Lung (tissue), 12 donors: ENCODE measurements around the gene ORM2. TPM values are rescaled to one million over a fixed set of nuclear protein-coding genes. Genes with fewer than 3 reads are reported as not detected.

ENCODE experiments used
- ATAC-seq: fragments of 200-7000 bp; cut with Tn5 transposase; one replicate; pipeline ENCODE4 v1.9.1; 2020; ENCODE audit warnings: moderate number of reproducible peaks; ENCODE audit not compliant: insufficient read depth, low FRiP score
- DNase-seq, 3 donors: peaks; one replicate each; pipeline ENCODE4 v3.0.0-alpha.2; 2013 to 2017
- H3K27ac ChIP-seq, 2 donors: one replicate each; pipeline ENCODE4 v1.5.1; 2013; ENCODE audit warnings: mild to moderate bottlenecking in 2 of 2, moderate library complexity in 2 of 2, control low read depth in 1 of 2, inconsistent platforms in 1 of 2, low read depth in 1 of 2, low read length in 1 of 2
- H3K27me3 ChIP-seq, 3 donors: one replicate each; pipeline ENCODE4 v1.5.1; 2013; ENCODE audit warnings: low read length in 2 of 3; ENCODE audit not compliant: control insufficient read depth in 3 of 3, insufficient read depth in 3 of 3
- H3K36me3 ChIP-seq, 4 donors: one replicate each; pipeline ENCODE4 v1.5.1; 2013; ENCODE audit warnings: low read length in 4 of 4, mild to moderate bottlenecking in 1 of 4, moderate library complexity in 1 of 4; ENCODE audit not compliant: control insufficient read depth in 4 of 4, insufficient read depth in 4 of 4
- H3K4me1 ChIP-seq, 5 donors: one replicate each; pipeline ENCODE4 v1.5.1; 2013; ENCODE audit warnings: low read length in 5 of 5, mild to moderate bottlenecking in 2 of 5, moderate library complexity in 1 of 5; ENCODE audit not compliant: control insufficient read depth in 5 of 5, insufficient read depth in 5 of 5
- H3K4me3 ChIP-seq: one replicate; pipeline ENCODE4 v1.5.1; 2013; ENCODE audit warnings: mild to moderate bottlenecking, control low read depth, moderate library complexity
- H3K9ac ChIP-seq, 2 donors: one replicate each; pipeline ENCODE4 v1.5.1; 2013; ENCODE audit warnings: low read length in 2 of 2, control low read depth in 1 of 2; ENCODE audit not compliant: insufficient read depth in 1 of 2
- H3K9me3 ChIP-seq, 4 donors: one replicate each; pipeline ENCODE4 v1.5.1; 2013; ENCODE audit warnings: low read length in 3 of 4, mild to moderate bottlenecking in 1 of 4, moderate library complexity in 1 of 4; ENCODE audit not compliant: control insufficient read depth in 4 of 4, insufficient read depth in 3 of 4
- CTCF ChIP-seq: IDR thresholded peaks from 2 replicates; pipeline ENCODE4 v1.5.1; 2012; ENCODE audit warnings: mild to moderate bottlenecking; ENCODE audit errors: control extremely low read depth, extremely low read depth
- WGBS, 2 donors: extraction: QIAGEN DNeasy Blood & Tissue Kit; methylation state at CpG; one replicate each; pipeline ENCODE4 v1.1.7; 2013; 5-methylcytosine and 5-hydroxymethylcytosine counted together
- polyA plus RNA-seq, 2 donors: library from polyadenylated mRNA; stranded (reverse); fragments of 200-250 nt; gene quantifications; one replicate each; pipeline ENCODE4 v1.2.1, GENCODE V29; 2013
- total RNA-seq, 2 donors: library from RNA; depleted of rRNA in 1 of 2; stranded (reverse); fragments of >200 nt in 1 of 2; gene quantifications; one replicate each; pipeline ENCODE4 v1.2.1, GENCODE V29; 2014 to 2021
- donor health status: control.
- donor health status: control.
- donor health status: Bipolar disorder and iron deficiency.
- donor health status: healthy.
- donor health status: DM: yes; HTN: yes; CAD: no.

Gene ORM2
- total and polyA plus RNA-seq, 4 donors = 0.77 to 215 (median 47.6) TPM

- Histone ChIP-seq H3K9me3 (peaks cover 0 to 8% (median 2%) of the 10 kb centered on the region in 4 donors), H3K27me3 (no peaks in the 10 kb centered on the region), H3K36me3 (peaks cover 2 to 64% (median 32%) of the 10 kb centered on the region in 4 donors), H3K4me1 (no peaks in the 10 kb centered on the region), H3K4me3 (no peak overlapping the region), H3K9ac (no peak overlapping the region), H3K27ac (no peak overlapping the region)
- DNase-seq = no peak
- WGBS, 2 donors = 97% methylated on average over 1 of the region's 1 CpG
- ATAC-seq = no peak
- no peak for TF ChIP-seq CTCF
These were observed 33.3 kb upstream of the ORM2 start for GRCh38 chr9:114296338-114296737.

- H3K9ac ChIP-seq = no peak overlapping the region
- WGBS, 2 donors = 83 to 91% methylated on average over 15 of the region's 15 CpGs
- H3K9me3 ChIP-seq = peaks cover 0 to 8% (median 2%) of the 10 kb centered on the region in 4 donors
- H3K27me3 ChIP-seq = no peaks in the 10 kb centered on the region
- peaks cover 2 to 39% (median 21%) of the 10 kb centered on the region in 4 donors for H3K36me3 ChIP-seq
- ATAC-seq = no peak
- H3K27ac ChIP-seq = no peak overlapping the region
- no peak for DNase-seq
- TF ChIP-seq CTCF = no peak
- no peak overlapping the region for H3K4me3 ChIP-seq
- no peaks in the 10 kb centered on the region for H3K4me1 ChIP-seq
These were observed 30.1 kb upstream of the ORM2 start for GRCh38 chr9:114299286-114300152.

GRCh38 chr9:114300153-114300845 lies 29.4 kb upstream of the ORM2 start:
- 92 to 95% methylated on average over 4 of the region's 4 CpGs for WGBS, 2 donors
- no peak for DNase-seq
- no peak overlapping the region for H3K4me3 ChIP-seq
- no peak overlapping the region for H3K27ac ChIP-seq
- H3K9me3 ChIP-seq = peaks cover 0 to under 1% (median 0%) of the 10 kb centered on the region in 4 donors
- H3K27me3 ChIP-seq = no peaks in the 10 kb centered on the region
- peaks cover 0 to 32% (median 17%) of the 10 kb centered on the region in 4 donors for H3K36me3 ChIP-seq
- no peak for ATAC-seq
- TF ChIP-seq CTCF = no peak
- H3K4me1 ChIP-seq = no peaks in the 10 kb centered on the region
- H3K9ac ChIP-seq = no peak overlapping the region
